ENCODE data around the gene SIVA1.

The SIVA1 gene

GRCh38 chr14:104794993-104795780 is 42.2 kb downstream of the SIVA1 start, which contains the start of gene AKT1:
TSS of gene AKT1 (minus strand) at chr14:104795748. CDS start at chr14:104792643, 3,105 bp downstream.
- H3K27ac ChIP-seq: peak within 1 kb of the TSS; percentile 98
- TF ChIP-seq, protein P1, sequence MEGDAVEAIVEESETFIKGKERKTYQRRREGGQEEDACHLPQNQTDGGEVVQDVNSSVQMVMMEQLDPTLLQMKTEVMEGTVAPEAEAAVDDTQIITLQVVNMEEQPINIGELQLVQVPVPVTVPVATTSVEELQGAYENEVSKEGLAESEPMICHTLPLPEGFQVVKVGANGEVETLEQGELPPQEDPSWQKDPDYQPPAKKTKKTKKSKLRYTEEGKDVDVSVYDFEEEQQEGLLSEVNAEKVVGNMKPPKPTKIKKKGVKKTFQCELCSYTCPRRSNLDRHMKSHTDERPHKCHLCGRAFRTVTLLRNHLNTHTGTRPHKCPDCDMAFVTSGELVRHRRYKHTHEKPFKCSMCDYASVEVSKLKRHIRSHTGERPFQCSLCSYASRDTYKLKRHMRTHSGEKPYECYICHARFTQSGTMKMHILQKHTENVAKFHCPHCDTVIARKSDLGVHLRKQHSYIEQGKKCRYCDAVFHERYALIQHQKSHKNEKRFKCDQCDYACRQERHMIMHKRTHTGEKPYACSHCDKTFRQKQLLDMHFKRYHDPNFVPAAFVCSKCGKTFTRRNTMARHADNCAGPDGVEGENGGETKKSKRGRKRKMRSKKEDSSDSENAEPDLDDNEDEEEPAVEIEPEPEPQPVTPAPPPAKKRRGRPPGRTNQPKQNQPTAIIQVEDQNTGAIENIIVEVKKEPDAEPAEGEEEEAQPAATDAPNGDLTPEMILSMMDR (IDR thresholded peaks at IDR 0.05): no peak
- TF ChIP-seq ZFX (IDR thresholded peaks at IDR 0.05; ENCODE audit: borderline replicate concordance): no peak

- TF ChIP-seq ZFX (IDR thresholded peaks at IDR 0.05; ENCODE audit: borderline replicate concordance): no peak
- TF ChIP-seq, protein P1 (IDR thresholded peaks at IDR 0.05): no peak
- peak overlapping the region; percentile 98 for H3K27ac ChIP-seq
Measured at GRCh38 chr14:104795781-104796686, 43.1 kb downstream of the SIVA1 start.

DNA sequence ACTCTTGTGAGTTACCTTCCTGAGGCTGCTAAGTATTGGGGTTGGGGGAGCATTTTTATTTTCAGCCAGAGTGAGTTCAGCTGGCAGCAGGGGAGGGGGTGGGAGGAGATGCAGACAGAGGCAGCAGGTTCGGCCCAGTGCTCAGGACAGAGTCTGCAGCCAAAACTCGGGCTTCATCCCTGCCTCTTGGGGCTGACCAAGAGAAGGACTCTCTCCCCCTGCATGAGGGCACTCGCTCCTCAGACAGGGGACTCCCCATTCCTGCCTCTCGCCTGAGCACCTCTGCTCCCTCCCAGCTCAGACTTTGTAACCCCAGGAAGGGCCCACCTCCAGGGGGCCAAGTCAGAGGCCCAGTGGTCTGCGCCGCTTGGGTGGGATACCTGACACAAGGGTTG is 43.7 kb downstream of the SIVA1 start:
- TF ChIP-seq, protein P1 (IDR thresholded peaks at IDR 0.05): no peak
- H3K27ac ChIP-seq: peak overlapping the region; percentile 98

GRCh38 chr14:104797115-104798044 is 44.4 kb downstream of the SIVA1 start:
- no peak for TF ChIP-seq ZFX (IDR thresholded peaks at IDR 0.05; ENCODE audit: borderline replicate concordance)
- TF ChIP-seq, protein P1 (IDR thresholded peaks at IDR 0.05): no peak

GRCh38 chr14:104798300-104799243 is 45.6 kb downstream of the SIVA1 start:
- no peak for TF ChIP-seq ZFX (IDR thresholded peaks at IDR 0.05; ENCODE audit: borderline replicate concordance)
- TF ChIP-seq, protein P1 (IDR thresholded peaks at IDR 0.05): no peak
- H3K27ac ChIP-seq: peak overlapping the region; percentile 98

More at GRCh38 chr14:104797115-104798044, 44.4 kb downstream of the SIVA1 start:
- peak overlapping the region; percentile 98 for H3K27ac ChIP-seq

Measured in 22Rv1 (cell line).